Uterus (tissue), 4 donors: ENCODE measurements around the gene EMID1. TPM values are rescaled to one million over a fixed set of nuclear protein-coding genes. Genes with fewer than 3 reads are reported as not detected.

Experiments used
- DNase-seq, 2 donors: peaks; one replicate each; pipeline ENCODE4 v3.0.0-alpha.2; 2019 to 2020
- H3K27ac ChIP-seq, 2 donors: fragments of 200-600 bp; sonication (generic); 1 replicate in 1 of 2; 2 replicates in 1 of 2; pipeline ENCODE4 v1.5.1; 2016 to 2018
- H3K27me3 ChIP-seq, 2 donors: fragments of 200-600 bp; sonication (generic); one replicate each; pipeline ENCODE4 v1.5.1; 2018 to 2019; ENCODE audit warnings: control low read depth in 1 of 2
- H3K36me3 ChIP-seq, 2 donors: fragments of 200-600 bp; sonication (generic); one replicate each; pipeline ENCODE4 v1.5.1; 2019; ENCODE audit warnings: control low read depth in 1 of 2
- H3K4me1 ChIP-seq, 2 donors: fragments of 200-600 bp; sonication (generic); one replicate each; pipeline ENCODE4 v1.5.1; 2018 to 2019; ENCODE audit warnings: control low read depth in 1 of 2
- H3K4me3 ChIP-seq, 2 donors: fragments of 200-600 bp; sonication (generic); 1 replicate in 1 of 2; 2 replicates in 1 of 2; pipeline ENCODE4 v1.5.1; 2018 to 2019; ENCODE audit warnings: mild to moderate bottlenecking in 1 of 2
- H3K9me3 ChIP-seq, 2 donors: fragments of 200-600 bp; sonication (generic); one replicate each; pipeline ENCODE4 v1.5.1; 2019; ENCODE audit warnings: control low read depth in 1 of 2
- CTCF ChIP-seq, 4 experiments: fragments of 200-600 bp in 2 of 4; fragments of 450-650 bp in 2 of 4; sonication (generic) in 2 of 4; IDR thresholded peaks; one replicate each; pipeline ENCODE4 v1.5.1; 2016 to 2019; ENCODE audit warnings: antibody characterized with exemption in 4 of 4, mild to moderate bottlenecking in 2 of 4, moderate library complexity in 1 of 4
- POLR2A ChIP-seq, 2 donors: fragments of 450-650 bp; IDR thresholded peaks; one replicate each; pipeline ENCODE4 v1.6.1; 2016; ENCODE audit warnings: antibody characterized with exemption in 2 of 2, mild to moderate bottlenecking in 1 of 2, moderate library complexity in 1 of 2
- intact Hi-C: fragments of 100-400 bp; cut with DNase I; formaldehyde crosslinking; loops from one replicate; pipeline ENCODE4 v1.15.1; 2023; ENCODE audit warnings: low total_unique reads
- total RNA-seq, 4 donors: library from RNA; depleted of rRNA in 3 of 4; stranded (reverse); fragments of >200 nt in 3 of 4; gene quantifications; one replicate each; pipeline versions ENCODE4 v1.1.0 to v1.2.4, GENCODE V29; 2014 to 2023
- donor health status: DM: yes; HTN: yes; CAD: no.

Gene EMID1
- total RNA-seq, 4 donors from 2014 or later: under 0.01 to 30.0 (median 10.2) TPM

GRCh38 chr22:29275819-29276565, 70.3 kb downstream of the EMID1 start:
- no peak overlapping the region for H3K4me3 ChIP-seq
- H3K36me3 ChIP-seq: no peaks in the 10 kb centered on the region
- DNase-seq: no peak
- no peaks in the 10 kb centered on the region for H3K9me3 ChIP-seq
- H3K4me1 ChIP-seq: peaks cover 8 to 29% of the 10 kb centered on the region in 2 donors
- no peak overlapping the region for H3K27ac ChIP-seq
- TF ChIP-seq POLR2A (IDR thresholded peaks at IDR 0.05) (no peak), CTCF (IDR thresholded peaks at IDR 0.05) (no peak)
- intact Hi-C loops: no loop called here
- no peaks in the 10 kb centered on the region for H3K27me3 ChIP-seq

GRCh38 chr22:29277927-29278326, 72.2 kb downstream of the EMID1 start:
- Histone ChIP-seq H3K4me1 (peaks cover 3 to 17% of the 10 kb centered on the region in 2 donors), H3K36me3 (no peaks in the 10 kb centered on the region)
- intact Hi-C loops: no loop called here

GRCh38 chr22:29284196-29284595, 78.5 kb downstream of the EMID1 start:
- no peak overlapping the region for H3K4me3 ChIP-seq
- DNase-seq: no peak
- intact Hi-C loops: no loop called here
- no peaks in the 10 kb centered on the region for H3K9me3 ChIP-seq
- no peaks in the 10 kb centered on the region for H3K36me3 ChIP-seq
- no peak overlapping the region for H3K27ac ChIP-seq
- H3K4me1 ChIP-seq: no peaks in the 10 kb centered on the region
- TF ChIP-seq CTCF (IDR thresholded peaks at IDR 0.05) (no peak), POLR2A (IDR thresholded peaks at IDR 0.05) (no peak)
- H3K27me3 ChIP-seq: no peaks in the 10 kb centered on the region

More at GRCh38 chr22:29277927-29278326, 72.2 kb downstream of the EMID1 start:
- Histone ChIP-seq H3K27me3 (no peaks in the 10 kb centered on the region), H3K9me3 (no peaks in the 10 kb centered on the region), H3K4me3 (no peak overlapping the region), H3K27ac (no peak overlapping the region)
- DNase-seq: no peak
- TF ChIP-seq CTCF (IDR thresholded peaks at IDR 0.05): no peak

GRCh38 chr22:29288837-29289236, 83.1 kb downstream of the EMID1 start:
- no peaks in the 10 kb centered on the region for H3K4me1 ChIP-seq
- no peaks in the 10 kb centered on the region for H3K9me3 ChIP-seq
- no peak for TF ChIP-seq CTCF (IDR thresholded peaks at IDR 0.05)
- TF ChIP-seq POLR2A (IDR thresholded peaks at IDR 0.05): no peak
- H3K27ac ChIP-seq: no peak overlapping the region
- H3K27me3 ChIP-seq: no peaks in the 10 kb centered on the region
- H3K36me3 ChIP-seq: no peaks in the 10 kb centered on the region
- DNase-seq: no peak
- no peak overlapping the region for H3K4me3 ChIP-seq
- intact Hi-C loops: no loop called here

GRCh38 chr22:29290061-29290460, 84.4 kb downstream of the EMID1 start:
- Histone ChIP-seq H3K27ac (no peak overlapping the region), H3K9me3 (no peaks in the 10 kb centered on the region), H3K36me3 (no peaks in the 10 kb centered on the region), H3K4me1 (no peaks in the 10 kb centered on the region), H3K4me3 (no peak overlapping the region), H3K27me3 (no peaks in the 10 kb centered on the region)
- intact Hi-C loops: no loop called here
- no peak for DNase-seq
- TF ChIP-seq POLR2A (IDR thresholded peaks at IDR 0.05): no peak
- TF ChIP-seq CTCF (IDR thresholded peaks at IDR 0.05): no peak
